ENCODE results near the gene BAIAP2.
"Not testable (repeated sequence)": the region's sequence is repeated elsewhere in the genome, so short reads cannot be mapped to it uniquely, and the experiment has no call there.

Gene BAIAP2

DNA sequence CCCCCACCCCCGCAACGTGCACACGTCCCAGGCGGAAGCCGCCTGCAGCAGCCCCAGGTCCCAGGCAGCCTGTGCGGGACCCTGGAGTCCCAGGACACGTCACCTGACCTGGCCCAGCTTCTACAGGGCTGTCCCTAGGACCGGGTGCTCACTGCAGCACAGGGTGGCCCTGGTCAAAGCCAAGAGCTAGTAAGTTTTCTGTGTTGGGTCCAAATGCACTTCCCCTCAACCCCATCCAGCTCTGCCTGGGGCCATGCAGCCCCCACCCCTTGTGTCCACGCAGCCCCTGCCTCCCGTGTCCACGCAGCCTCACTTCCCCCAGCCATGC, 108.2 kb downstream of the BAIAP2 start:
- H3F3A ChIP-seq (ENCODE audit: insufficient read depth) = no peaks in the 10 kb centered on the region
- no peak overlapping the region for H2AFZ ChIP-seq (ENCODE audit: low read depth, low read length, severe bottlenecking)
- no peak overlapping the region for H3K4me3 ChIP-seq (ENCODE audit: insufficient read depth, low read length, poor library complexity, severe bottlenecking)
- no peak overlapping the region for H3K9ac ChIP-seq (ENCODE audit: low read length)
- H3K27me3 ChIP-seq (ENCODE audit: low read length) = no peaks in the 10 kb centered on the region
- no peaks in the 10 kb centered on the region for H3K9me2 ChIP-seq (replicated peaks; ENCODE audit: insufficient read depth, low read length)
- TF ChIP-seq, protein P1, sequence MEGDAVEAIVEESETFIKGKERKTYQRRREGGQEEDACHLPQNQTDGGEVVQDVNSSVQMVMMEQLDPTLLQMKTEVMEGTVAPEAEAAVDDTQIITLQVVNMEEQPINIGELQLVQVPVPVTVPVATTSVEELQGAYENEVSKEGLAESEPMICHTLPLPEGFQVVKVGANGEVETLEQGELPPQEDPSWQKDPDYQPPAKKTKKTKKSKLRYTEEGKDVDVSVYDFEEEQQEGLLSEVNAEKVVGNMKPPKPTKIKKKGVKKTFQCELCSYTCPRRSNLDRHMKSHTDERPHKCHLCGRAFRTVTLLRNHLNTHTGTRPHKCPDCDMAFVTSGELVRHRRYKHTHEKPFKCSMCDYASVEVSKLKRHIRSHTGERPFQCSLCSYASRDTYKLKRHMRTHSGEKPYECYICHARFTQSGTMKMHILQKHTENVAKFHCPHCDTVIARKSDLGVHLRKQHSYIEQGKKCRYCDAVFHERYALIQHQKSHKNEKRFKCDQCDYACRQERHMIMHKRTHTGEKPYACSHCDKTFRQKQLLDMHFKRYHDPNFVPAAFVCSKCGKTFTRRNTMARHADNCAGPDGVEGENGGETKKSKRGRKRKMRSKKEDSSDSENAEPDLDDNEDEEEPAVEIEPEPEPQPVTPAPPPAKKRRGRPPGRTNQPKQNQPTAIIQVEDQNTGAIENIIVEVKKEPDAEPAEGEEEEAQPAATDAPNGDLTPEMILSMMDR (IDR thresholded peaks at IDR 0.05; ENCODE audit: insufficient read depth, low read length, poor library complexity, severe bottlenecking) = no peak
- no peak for TF ChIP-seq EZH2phosphoT487 (conservative IDR thresholded peaks at IDR 0.05; ENCODE audit: low read length)
- no peak overlapping the region for H3K4me2 ChIP-seq (ENCODE audit: low read depth, low read length, poor library complexity, severe bottlenecking)
- no peaks in the 10 kb centered on the region for H3K79me2 ChIP-seq (ENCODE audit: insufficient read depth, low read length)
- no peaks in the 10 kb centered on the region for H4K20me1 ChIP-seq (ENCODE audit: low read depth, low read length)
- H3K36me3 ChIP-seq (ENCODE audit: low read length) = no peaks in the 10 kb centered on the region
- H3K27ac ChIP-seq (ENCODE audit: low read depth, low read length) = no peak overlapping the region
- H3K9me3 ChIP-seq (ENCODE audit: insufficient read depth, low read length) = no peaks in the 10 kb centered on the region; the same call in 1 of the 2 replicates

DNA sequence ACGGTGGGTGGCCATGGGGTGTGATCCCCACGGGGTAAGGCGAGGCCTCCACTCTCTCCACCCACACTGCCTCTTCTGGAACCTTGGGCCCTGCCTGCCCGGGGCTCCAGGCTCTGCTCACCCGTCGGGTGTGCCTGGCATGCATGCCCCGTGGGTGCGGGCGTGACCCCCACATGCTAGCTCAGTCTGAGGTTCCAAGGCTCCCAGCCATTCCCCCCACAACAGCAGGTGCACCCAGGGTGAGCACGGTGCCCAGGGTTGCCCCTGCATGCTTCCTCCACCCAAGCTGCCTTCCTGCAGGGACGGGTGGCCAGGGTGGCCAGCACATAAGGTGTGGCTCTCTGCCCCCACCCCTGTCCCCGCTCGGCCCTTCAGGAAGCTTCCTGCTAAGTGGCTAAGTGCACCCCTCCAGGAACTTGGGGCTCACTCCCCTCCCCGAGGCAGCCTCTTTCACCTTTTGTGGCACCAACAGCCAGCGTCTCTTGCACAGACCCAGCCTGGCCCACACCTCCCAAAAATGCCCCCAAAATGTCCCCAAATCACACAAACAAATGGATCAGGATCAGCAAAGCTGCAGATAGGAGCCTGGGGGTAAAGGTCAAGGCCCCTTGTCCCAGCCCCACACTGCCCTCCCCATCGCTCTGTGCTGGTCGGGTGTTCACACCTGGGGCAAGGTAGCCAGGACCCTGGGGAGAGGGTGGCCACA, 108.9 kb downstream of the BAIAP2 start:
- no peak for TF ChIP-seq EZH2phosphoT487 (conservative IDR thresholded peaks at IDR 0.05; ENCODE audit: low read length)
- TF ChIP-seq, protein P1 (IDR thresholded peaks at IDR 0.05; ENCODE audit: insufficient read depth, low read length, poor library complexity, severe bottlenecking) = no peak
- Histone ChIP-seq H3K36me3 (ENCODE audit: low read length) (no peaks in the 10 kb centered on the region), H3K9ac (ENCODE audit: low read length) (no peak overlapping the region), H3K27me3 (ENCODE audit: low read length) (no peaks in the 10 kb centered on the region), H3K4me3 (ENCODE audit: insufficient read depth, low read length, poor library complexity, severe bottlenecking) (no peak overlapping the region), H3F3A (ENCODE audit: insufficient read depth) (no peaks in the 10 kb centered on the region), H3K4me2 (ENCODE audit: low read depth, low read length, poor library complexity, severe bottlenecking) (no peak overlapping the region), H3K27ac (ENCODE audit: low read depth, low read length) (no peak overlapping the region), H3K9me3 (ENCODE audit: insufficient read depth, low read length) (no peaks in the 10 kb centered on the region), H3K79me2 (ENCODE audit: insufficient read depth, low read length) (no peaks in the 10 kb centered on the region), H3K9me2 (replicated peaks; ENCODE audit: insufficient read depth, low read length) (no peaks in the 10 kb centered on the region), H4K20me1 (ENCODE audit: low read depth, low read length) (no peaks in the 10 kb centered on the region), H2AFZ (ENCODE audit: low read depth, low read length, severe bottlenecking) (no peak overlapping the region)

DNA sequence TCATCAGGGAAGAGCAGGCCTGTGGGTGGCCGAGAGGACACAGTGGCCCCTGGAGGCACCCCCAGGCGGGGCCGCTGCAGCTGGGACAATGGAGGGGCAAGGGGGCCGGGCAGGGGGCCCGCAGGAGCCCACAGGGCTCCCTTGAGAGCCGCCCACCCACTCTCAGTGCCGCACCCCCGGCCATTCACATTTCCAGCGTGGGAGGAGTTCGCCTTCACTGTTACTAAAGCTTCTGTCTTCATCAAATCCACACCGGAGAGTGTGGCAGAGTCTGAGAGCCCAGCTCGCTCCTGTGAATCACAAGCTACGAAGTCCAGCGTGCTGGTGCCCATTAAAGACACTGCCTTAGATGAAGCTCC, 109.5 kb downstream of the BAIAP2 start:
- Histone ChIP-seq H2AFZ (ENCODE audit: low read depth, low read length, severe bottlenecking) (no peak overlapping the region), H3K27me3 (ENCODE audit: low read length) (no peaks in the 10 kb centered on the region), H3K4me2 (ENCODE audit: low read depth, low read length, poor library complexity, severe bottlenecking) (no peak overlapping the region), H3K9ac (ENCODE audit: low read length) (no peak overlapping the region), H3K79me2 (ENCODE audit: insufficient read depth, low read length) (no peaks in the 10 kb centered on the region), H3F3A (ENCODE audit: insufficient read depth) (no peaks in the 10 kb centered on the region), H3K27ac (ENCODE audit: low read depth, low read length) (no peak overlapping the region), H3K36me3 (ENCODE audit: low read length) (no peaks in the 10 kb centered on the region), H3K9me2 (replicated peaks; ENCODE audit: insufficient read depth, low read length) (no peaks in the 10 kb centered on the region), H3K4me3 (ENCODE audit: insufficient read depth, low read length, poor library complexity, severe bottlenecking) (no peak overlapping the region), H4K20me1 (ENCODE audit: low read depth, low read length) (no peaks in the 10 kb centered on the region), H3K9me3 (ENCODE audit: insufficient read depth, low read length) (no peaks in the 10 kb centered on the region)
- TF ChIP-seq, protein P1 (IDR thresholded peaks at IDR 0.05; ENCODE audit: insufficient read depth, low read length, poor library complexity, severe bottlenecking) = no peak
- TF ChIP-seq EZH2phosphoT487 (conservative IDR thresholded peaks at IDR 0.05; ENCODE audit: low read length) = no peak

DNA sequence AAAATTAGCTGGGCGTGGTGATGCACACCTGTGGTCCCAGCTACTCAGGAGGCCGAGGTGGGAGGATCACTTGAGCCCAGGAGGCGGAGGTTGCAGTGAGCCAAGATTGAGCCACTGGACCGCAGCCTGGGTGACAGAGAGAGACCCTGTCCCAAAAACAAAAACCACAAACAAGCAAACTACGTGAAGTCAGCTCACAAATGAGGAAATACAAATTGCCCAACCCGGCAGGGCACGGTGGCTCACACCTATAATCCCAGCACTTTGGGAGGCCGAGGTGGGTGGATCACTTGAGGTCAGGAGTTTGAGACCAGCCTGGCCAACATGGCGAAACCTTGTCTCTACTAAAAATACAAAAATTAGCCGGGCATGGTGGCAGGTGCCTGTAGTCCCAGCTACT, 111.3 kb downstream of the BAIAP2 start:
- not testable (repeated sequence) for H3K4me2 ChIP-seq (ENCODE audit: low read depth, low read length, poor library complexity, severe bottlenecking); H3K36me3 ChIP-seq (ENCODE audit: low read length)

More for the DNA sequence above, 111.3 kb downstream of the BAIAP2 start:
- not testable (repeated sequence) for H3K27me3 ChIP-seq (ENCODE audit: low read length); H3K27ac ChIP-seq (ENCODE audit: low read depth, low read length); H3F3A ChIP-seq (ENCODE audit: insufficient read depth); H3K9ac ChIP-seq (ENCODE audit: low read length); H2AFZ ChIP-seq (ENCODE audit: low read depth, low read length, severe bottlenecking); H3K9me3 ChIP-seq (ENCODE audit: insufficient read depth, low read length); H4K20me1 ChIP-seq (ENCODE audit: low read depth, low read length); H3K4me3 ChIP-seq (ENCODE audit: insufficient read depth, low read length, poor library complexity, severe bottlenecking); H3K9me2 ChIP-seq (replicated peaks; ENCODE audit: insufficient read depth, low read length); H3K79me2 ChIP-seq (ENCODE audit: insufficient read depth, low read length)

All from SU-DHL-6 (cell line).